SJCRH30 (cell line): ENCODE results near the gene CCDC85C. TPM values are rescaled to one million over a fixed set of nuclear protein-coding genes. Genes with fewer than 3 reads are reported as not detected.

Experiments used
- DNase-seq, 2 experiments: peaks; one replicate each; pipeline ENCODE4 v3.0.0-alpha.2; 2015 to 2020
- H3K27ac ChIP-seq: fragments of 250-450 bp; sonication (Bioruptor Pico); 2 replicates; pipeline ENCODE4 v1.5.1; 2020; ENCODE audit warnings: mild to moderate bottlenecking, moderate library complexity
- H3K27me3 ChIP-seq: fragments of 250-450 bp; sonication (Bioruptor Pico); 2 replicates; pipeline ENCODE4 v1.5.1; 2020; ENCODE audit warnings: mild to moderate bottlenecking, moderate library complexity
- H3K36me3 ChIP-seq: fragments of 250-450 bp; sonication (Bioruptor Pico); 2 replicates; pipeline ENCODE4 v1.5.1; 2020; ENCODE audit warnings: mild to moderate bottlenecking, moderate library complexity
- H3K4me1 ChIP-seq: fragments of 250-450 bp; sonication (Bioruptor Pico); 2 replicates; pipeline ENCODE4 v1.5.1; 2020; ENCODE audit warnings: mild to moderate bottlenecking, moderate library complexity
- H3K4me3 ChIP-seq: fragments of 250-450 bp; sonication (Bioruptor Pico); 2 replicates; pipeline ENCODE4 v1.5.1; 2020; ENCODE audit warnings: mild to moderate bottlenecking, moderate library complexity
- H3K9me3 ChIP-seq: fragments of 250-450 bp; sonication (Bioruptor Pico); replicated peaks from 2 replicates; pipeline ENCODE4 v1.5.1; 2020; ENCODE audit warnings: mild to moderate bottlenecking, moderate library complexity
- total RNA-seq: library from RNA; depleted of rRNA; stranded (reverse); fragments of >200 nt; shearing (Covaris generic); gene quantifications from 2 replicates; pipeline ENCODE4 v1.2.3, GENCODE V29; 2014

The CCDC85C gene
- total RNA-seq, 1 experiment from 2014 or later = 12.9 TPM

DNA sequence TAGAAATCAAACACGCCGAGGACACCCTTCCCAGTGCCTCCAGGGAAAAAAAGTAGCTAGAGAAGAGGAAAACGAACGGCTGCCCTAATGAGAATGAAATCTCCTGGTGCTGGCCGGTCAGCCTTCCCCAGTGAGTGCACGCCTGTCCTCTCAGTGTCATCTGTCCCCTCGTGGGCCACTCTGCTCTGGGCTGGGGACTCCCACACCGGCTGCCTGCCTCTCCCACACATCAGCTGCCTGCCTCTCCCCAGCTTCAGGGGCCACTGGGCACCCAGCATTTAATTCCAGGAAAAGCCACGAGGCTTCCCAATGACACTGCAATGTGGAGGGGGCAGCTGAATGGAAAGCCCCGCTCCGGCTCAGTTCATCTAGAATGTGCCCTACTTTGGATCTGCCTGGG, 59.0 kb downstream of the CCDC85C start:
- Histone ChIP-seq H3K9me3 (no peaks in the 10 kb centered on the region), H3K4me1 (peaks cover 26% of the 10 kb centered on the region; the same call in 1 of the 2 replicates), H3K36me3 (no peaks in the 10 kb centered on the region), H3K27me3 (no peaks in the 10 kb centered on the region), H3K4me3 (no peak overlapping the region), H3K27ac (no peak overlapping the region)
- no peak for DNase-seq

DNA sequence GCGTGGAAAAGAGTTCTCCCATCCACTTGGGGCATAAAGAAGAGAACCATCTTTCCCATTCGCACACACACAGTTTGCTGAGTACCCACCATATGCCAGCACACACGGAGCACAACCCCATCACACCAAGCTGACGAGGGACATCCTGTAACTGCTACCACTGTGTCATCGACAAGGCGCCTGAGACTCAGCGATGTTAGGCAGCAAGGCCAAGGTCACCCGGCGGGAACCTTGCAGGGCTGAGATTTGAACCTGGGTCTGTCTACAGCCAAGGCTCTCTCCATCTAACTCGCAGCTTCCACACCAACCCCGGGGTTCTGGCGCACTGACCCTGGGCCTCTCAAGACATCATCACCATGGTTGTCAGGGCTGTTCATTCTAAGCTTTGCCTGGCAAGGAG, 60.0 kb downstream of the CCDC85C start:
- Histone ChIP-seq H3K36me3 (no peaks in the 10 kb centered on the region), H3K27ac (no peak overlapping the region), H3K27me3 (no peaks in the 10 kb centered on the region), H3K4me1 (peaks cover 27% of the 10 kb centered on the region; the same call in 1 of the 2 replicates), H3K9me3 (no peaks in the 10 kb centered on the region), H3K4me3 (no peak overlapping the region)
- no peak for DNase-seq

DNA sequence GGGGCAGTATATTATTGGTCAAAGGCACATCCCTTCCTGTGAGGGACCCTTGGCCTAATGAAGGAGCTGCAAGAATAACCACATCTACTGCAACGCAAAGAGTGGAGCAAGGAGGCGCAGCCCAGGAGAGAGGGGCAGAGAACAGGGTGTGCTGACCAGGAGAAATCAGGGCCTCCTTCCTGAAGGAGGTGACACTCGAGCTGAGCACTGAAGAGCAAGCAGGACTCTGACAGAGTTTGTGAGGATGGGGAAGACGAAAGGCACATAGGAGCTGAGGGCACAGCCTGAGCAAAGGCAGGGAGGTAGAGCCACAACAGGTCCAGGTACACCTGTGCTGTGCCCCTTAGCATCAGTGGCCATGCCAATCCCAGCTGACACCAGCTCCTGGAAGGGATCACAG, 60.6 kb downstream of the CCDC85C start:
- Histone ChIP-seq H3K27me3 (no peaks in the 10 kb centered on the region), H3K36me3 (no peaks in the 10 kb centered on the region), H3K9me3 (no peaks in the 10 kb centered on the region), H3K27ac (no peak overlapping the region), H3K4me1 (peaks cover 33% of the 10 kb centered on the region; the same call in 1 of the 2 replicates), H3K4me3 (no peak overlapping the region)
- no peak for DNase-seq

DNA sequence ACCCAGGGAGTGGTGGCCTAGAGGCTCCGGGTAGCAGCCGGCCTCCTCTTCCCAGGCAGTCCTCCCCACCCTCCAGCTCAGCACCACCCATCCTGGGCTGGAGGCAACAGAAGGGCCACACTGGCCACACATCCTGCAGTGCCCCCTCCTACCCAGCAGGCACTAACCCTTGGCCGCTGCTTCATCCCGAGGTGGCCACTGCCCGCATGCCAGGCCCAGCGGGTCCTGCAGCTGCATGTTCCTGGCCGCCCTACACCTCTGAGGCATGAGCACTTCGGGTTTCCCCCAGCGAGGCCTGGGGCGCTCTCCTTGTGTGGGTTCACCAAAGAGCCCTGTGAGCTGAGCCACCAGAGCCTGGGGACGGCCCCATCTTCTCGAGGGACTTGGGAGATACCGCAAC, 61.4 kb downstream of the CCDC85C start:
- no peak for DNase-seq
- Histone ChIP-seq H3K27ac (no peak overlapping the region), H3K9me3 (no peaks in the 10 kb centered on the region), H3K4me1 (peaks cover 41% of the 10 kb centered on the region), H3K36me3 (no peaks in the 10 kb centered on the region), H3K27me3 (no peaks in the 10 kb centered on the region), H3K4me3 (no peak overlapping the region)

DNA sequence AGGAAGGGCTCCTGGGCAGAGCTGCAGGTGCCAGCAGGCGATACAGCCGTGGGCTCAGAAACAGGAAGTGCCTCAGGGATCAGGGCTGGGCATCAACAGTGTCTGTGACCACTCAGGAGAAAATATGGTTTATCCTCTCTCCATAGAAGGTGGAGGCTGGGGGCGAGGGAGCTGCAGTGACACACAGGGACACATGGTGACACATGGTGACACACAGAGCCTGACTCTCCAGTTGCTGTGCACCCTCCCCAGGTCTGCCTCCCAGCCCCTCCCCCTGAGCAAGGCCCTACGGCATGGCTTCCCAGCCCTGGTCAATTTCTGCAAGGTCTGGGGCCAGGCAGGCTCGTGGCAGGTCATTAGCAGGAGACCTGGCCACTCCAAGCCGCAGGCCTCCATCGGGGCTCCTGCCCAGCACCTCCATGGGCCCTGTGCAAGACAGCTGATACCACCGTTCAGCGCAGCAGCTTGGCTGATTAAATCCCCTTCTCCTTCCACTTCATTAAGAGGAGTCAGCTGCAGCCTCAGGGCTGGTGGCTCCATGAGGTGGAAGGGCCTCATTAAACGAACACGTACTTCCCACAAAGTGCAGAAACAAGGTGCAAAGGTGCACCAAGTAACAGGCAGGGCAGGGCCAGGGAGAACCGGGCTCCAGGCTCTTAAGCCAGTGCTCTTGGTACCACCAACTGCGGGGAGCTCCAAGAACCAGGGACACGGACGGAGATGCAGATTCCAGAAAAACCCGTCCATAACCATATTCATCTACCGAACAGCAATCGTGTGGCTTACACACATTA, 62.1 kb downstream of the CCDC85C start:
- peak; percentile 40 to 66 for DNase-seq
- Histone ChIP-seq H3K27ac (no peak overlapping the region), H3K27me3 (no peaks in the 10 kb centered on the region), H3K4me1 (peaks cover 48% of the 10 kb centered on the region), H3K36me3 (no peaks in the 10 kb centered on the region), H3K9me3 (no peaks in the 10 kb centered on the region), H3K4me3 (no peak overlapping the region)

DNA sequence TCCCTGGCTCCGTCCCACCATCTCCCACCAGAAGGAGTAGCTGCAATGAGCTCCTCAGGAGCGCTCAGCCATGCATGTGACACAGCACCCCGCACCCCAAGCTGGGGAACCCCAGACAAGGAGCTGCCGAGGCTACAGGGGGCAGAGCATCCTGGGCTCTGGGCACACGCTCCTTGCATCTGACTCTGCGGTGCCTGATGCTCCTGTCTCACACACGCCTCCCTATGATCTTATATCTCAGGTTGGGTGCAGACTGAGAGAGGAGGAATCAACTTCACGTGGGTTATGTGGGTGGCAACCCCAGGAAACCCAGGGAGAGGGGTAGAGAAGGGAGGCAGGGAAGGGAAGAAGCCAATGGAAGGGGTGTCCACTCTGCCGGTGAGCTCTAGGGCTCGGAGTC, 62.8 kb downstream of the CCDC85C start:
- Histone ChIP-seq H3K9me3 (no peaks in the 10 kb centered on the region), H3K4me3 (no peak overlapping the region), H3K36me3 (no peaks in the 10 kb centered on the region), H3K27ac (no peak overlapping the region), H3K27me3 (no peaks in the 10 kb centered on the region), H3K4me1 (peaks cover 51% of the 10 kb centered on the region)
- no peak for DNase-seq

GRCh38 chr14:99540196-99541032, 63.6 kb downstream of the CCDC85C start:
- no peaks in the 10 kb centered on the region for H3K36me3 ChIP-seq
- peak; percentile 36 to 46 for DNase-seq
- H3K4me1 ChIP-seq = peaks cover 54% of the 10 kb centered on the region
- H3K27ac ChIP-seq = no peak overlapping the region
- no peak overlapping the region for H3K4me3 ChIP-seq
- H3K27me3 ChIP-seq = no peaks in the 10 kb centered on the region
- no peaks in the 10 kb centered on the region for H3K9me3 ChIP-seq

DNA sequence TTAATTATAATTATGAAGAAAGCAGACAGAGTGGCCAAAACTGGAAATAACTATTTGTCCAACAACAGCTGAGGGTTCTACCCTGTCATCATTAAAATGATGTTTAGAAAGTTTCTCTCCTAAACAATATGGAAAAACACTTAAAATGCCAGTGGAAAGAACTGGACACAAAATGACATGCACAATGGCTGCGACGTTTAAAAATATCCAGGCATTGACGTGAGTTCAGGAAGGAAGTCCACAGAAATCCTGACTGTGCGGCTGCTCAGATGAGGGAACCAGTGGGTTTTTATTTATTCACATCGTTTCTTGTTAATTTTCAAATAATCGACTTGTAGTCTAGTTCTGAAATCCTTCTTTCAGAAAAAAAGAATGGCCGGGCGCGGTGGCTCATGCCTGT, 64.5 kb downstream of the CCDC85C start:
- Histone ChIP-seq H3K36me3 (no peaks in the 10 kb centered on the region), H3K27ac (no peak overlapping the region), H3K4me1 (peaks cover 59% of the 10 kb centered on the region), H3K9me3 (no peaks in the 10 kb centered on the region), H3K27me3 (no peaks in the 10 kb centered on the region), H3K4me3 (no peak overlapping the region)
- DNase-seq = no peak

DNA sequence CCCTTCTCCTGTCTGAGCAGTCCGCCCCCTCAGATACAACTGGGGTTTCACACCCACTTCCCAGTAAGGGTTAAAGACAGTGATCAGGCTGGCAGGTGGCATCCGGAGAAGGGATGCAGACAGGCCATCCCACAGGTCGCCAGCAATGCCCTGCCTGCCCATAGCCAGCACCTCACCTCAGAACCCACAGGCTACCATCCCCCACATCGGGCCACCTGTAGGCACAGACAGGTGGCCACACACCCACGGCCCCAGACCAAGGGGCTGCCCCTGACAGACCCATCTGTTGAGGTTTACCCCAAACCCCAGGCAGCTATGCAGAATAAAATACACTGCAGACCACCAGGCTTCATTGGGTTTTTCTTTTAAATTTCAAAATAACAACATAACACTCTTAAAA, 65.3 kb downstream of the CCDC85C start:
- no peak overlapping the region for H3K4me3 ChIP-seq
- no peak for DNase-seq
- no peak overlapping the region for H3K27ac ChIP-seq
- H3K9me3 ChIP-seq = no peaks in the 10 kb centered on the region
- peaks cover 60% of the 10 kb centered on the region for H3K4me1 ChIP-seq
- H3K36me3 ChIP-seq = no peaks in the 10 kb centered on the region
- no peaks in the 10 kb centered on the region for H3K27me3 ChIP-seq

DNA sequence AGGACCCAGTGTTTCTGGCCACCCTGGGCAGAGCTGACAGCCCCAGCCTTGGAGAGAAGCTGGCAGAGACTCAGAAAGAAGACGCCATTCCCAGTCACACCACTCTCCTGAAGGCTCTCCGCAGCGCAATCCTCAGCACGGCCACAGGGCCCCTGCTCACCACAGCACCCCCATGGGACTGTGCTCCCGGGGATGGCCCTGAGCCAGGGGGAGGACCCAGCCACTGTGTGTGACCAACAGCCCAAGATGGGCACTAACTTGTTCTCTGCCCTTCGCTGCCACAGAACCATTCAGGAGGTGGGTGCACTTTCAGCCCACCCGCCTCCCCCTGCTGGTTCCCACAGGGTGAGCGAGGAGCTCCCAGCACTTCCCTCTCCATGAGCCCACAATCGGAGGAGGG, 65.7 kb downstream of the CCDC85C start:
- DNase-seq = peak; percentile 40 to 45
- Histone ChIP-seq H3K27ac (no peak overlapping the region), H3K27me3 (no peaks in the 10 kb centered on the region), H3K4me3 (no peak overlapping the region), H3K9me3 (no peaks in the 10 kb centered on the region), H3K4me1 (peaks cover 60% of the 10 kb centered on the region), H3K36me3 (no peaks in the 10 kb centered on the region)

- peaks cover 60% of the 10 kb centered on the region for H3K4me1 ChIP-seq
- no peaks in the 10 kb centered on the region for H3K36me3 ChIP-seq
- H3K4me3 ChIP-seq = no peak overlapping the region
- H3K27ac ChIP-seq = no peak overlapping the region
- no peaks in the 10 kb centered on the region for H3K27me3 ChIP-seq
- no peaks in the 10 kb centered on the region for H3K9me3 ChIP-seq
- DNase-seq = peak; percentile 28 to 46
These were observed 66.6 kb downstream of the CCDC85C start for GRCh38 chr14:99537399-99537798.

- H3K27ac ChIP-seq = no peak overlapping the region
- H3K4me1 ChIP-seq = peaks cover 52% of the 10 kb centered on the region
These were observed 67.9 kb downstream of the CCDC85C start for GRCh38 chr14:99535908-99536778.

DNA sequence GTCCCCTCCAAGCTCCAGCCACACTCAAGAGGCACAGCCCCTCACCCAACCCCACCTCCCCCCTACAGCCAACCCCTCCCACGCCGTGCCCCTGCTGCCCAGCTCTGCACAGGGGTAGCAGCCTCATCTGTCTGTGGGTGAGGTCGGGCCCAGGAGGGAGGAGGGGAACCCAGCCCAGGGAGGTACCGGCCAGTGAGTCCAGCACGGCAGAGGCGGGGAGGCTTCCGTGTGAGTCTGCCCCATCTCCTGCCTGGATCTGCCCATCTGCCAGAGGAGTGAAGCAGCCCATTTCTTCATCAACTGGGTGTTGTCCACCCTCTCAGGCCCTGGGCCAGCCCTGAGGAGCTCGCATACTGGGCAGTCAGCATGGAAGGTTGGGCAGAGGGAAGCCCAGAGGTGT, 68.6 kb downstream of the CCDC85C start:
- Histone ChIP-seq H3K27ac (no peak overlapping the region), H3K36me3 (no peaks in the 10 kb centered on the region), H3K27me3 (no peaks in the 10 kb centered on the region), H3K4me3 (no peak overlapping the region), H3K9me3 (no peaks in the 10 kb centered on the region), H3K4me1 (peaks cover 48% of the 10 kb centered on the region)
- no peak for DNase-seq

More at GRCh38 chr14:99535908-99536778, 67.9 kb downstream of the CCDC85C start:
- Histone ChIP-seq H3K9me3 (no peaks in the 10 kb centered on the region), H3K27me3 (no peaks in the 10 kb centered on the region), H3K4me3 (no peak overlapping the region), H3K36me3 (no peaks in the 10 kb centered on the region)
- DNase-seq = no peak

- Histone ChIP-seq H3K4me1 (peaks cover 43% of the 10 kb centered on the region), H3K27me3 (no peaks in the 10 kb centered on the region), H3K27ac (peak overlapping the region; percentile 30; the same call in 1 of the 2 replicates), H3K9me3 (no peaks in the 10 kb centered on the region), H3K4me3 (no peak overlapping the region), H3K36me3 (no peaks in the 10 kb centered on the region)
- DNase-seq = peak; percentile 67 to 69
These were observed 69.1 kb downstream of the CCDC85C start for GRCh38 chr14:99534863-99535262.
